Activated T-cell treated with anti-CD3 and anti-CD28 coated beads, Interleukin-2, amount 50 U/mL, for 4 hours (primary cell): ENCODE measurements around the gene SHLD1. TPM values are rescaled to one million over a fixed set of nuclear protein-coding genes. Genes with fewer than 3 reads are reported as not detected.

Source experiments
- ATAC-seq, 2 donors: fragments of 200-7000 bp; cut with Tn5 transposase; one replicate each; pipeline ENCODE4 v1.10.0; 2021
- DNase-seq: peaks from one replicate; pipeline ENCODE4 v3.0.0-alpha.2; 2020
- H3K27me3 Mint-ChIP-seq: one replicate; pipeline ENCODE4 v1.8.0; 2021; ENCODE audit warnings: low read depth, mixed read lengths
- H3K36me3 Mint-ChIP-seq: one replicate; pipeline ENCODE4 v1.8.0; 2022; ENCODE audit warnings: mixed read lengths; ENCODE audit not compliant: insufficient read depth
- H3K4me1 Mint-ChIP-seq: one replicate; pipeline ENCODE4 v1.8.0; 2021; ENCODE audit warnings: low read depth, mixed read lengths
- H3K4me3 Mint-ChIP-seq: one replicate; pipeline ENCODE4 v1.8.0; 2021; ENCODE audit warnings: mild to moderate bottlenecking, moderate library complexity, mixed read lengths
- H3K9me3 Mint-ChIP-seq: one replicate; pipeline ENCODE4 v1.8.0; 2021; ENCODE audit warnings: mixed read lengths
- total RNA-seq, 3 donors: library from RNA; stranded (reverse); gene quantifications; one replicate each; pipeline ENCODE4 v1.2.1, GENCODE V29; 2021

SHLD1 gene
- total RNA-seq, 3 donors from 2014 or later: 7.2 to 9.8 (median 9.1) TPM

- DNase-seq: no peak
- Mint-ChIP-seq H3K4me3 (no peak overlapping the region), H3K9me3 (no peaks in the 10 kb centered on the region), H3K4me1 (peaks cover 39% of the 10 kb centered on the region), H3K27me3 (no peaks in the 10 kb centered on the region), H3K36me3 (peaks cover 8% of the 10 kb centered on the region)
- no peak for ATAC-seq
These were observed 98.7 kb downstream of the SHLD1 start for GRCh38 chr20:5848711-5849505.

- Mint-ChIP-seq H3K36me3 (peaks cover 5% of the 10 kb centered on the region), H3K4me1 (no peaks in the 10 kb centered on the region), H3K9me3 (no peaks in the 10 kb centered on the region), H3K4me3 (no peak overlapping the region), H3K27me3 (no peaks in the 10 kb centered on the region)
- ATAC-seq (no peak), DNase-seq (no peak)
These were observed 105.7 kb downstream of the SHLD1 start for GRCh38 chr20:5855939-5856338.

DNA sequence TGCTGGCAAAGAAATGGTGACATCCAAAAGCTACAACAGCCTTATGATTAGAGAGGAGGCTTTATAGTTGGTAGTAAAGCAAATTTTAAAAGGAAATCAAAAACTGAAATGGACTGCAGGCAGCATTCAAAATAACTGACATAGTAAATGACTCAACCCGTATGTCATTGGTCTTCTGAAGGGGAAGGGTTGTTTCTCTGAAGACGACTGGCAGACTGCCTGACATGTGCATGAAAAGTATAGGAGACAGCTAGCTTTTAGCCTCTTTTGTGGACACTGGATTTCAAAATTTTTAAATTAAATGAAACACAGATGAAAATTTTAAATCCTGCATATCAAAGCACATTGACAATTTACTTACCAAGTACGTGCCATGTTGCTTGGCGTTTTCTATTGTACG lies 109.4 kb downstream of the SHLD1 start:
- H3K4me3 Mint-ChIP-seq: no peak overlapping the region
- no peak for DNase-seq
- peaks cover 8% of the 10 kb centered on the region for H3K4me1 Mint-ChIP-seq
- no peaks in the 10 kb centered on the region for H3K9me3 Mint-ChIP-seq
- H3K36me3 Mint-ChIP-seq: peaks cover 10% of the 10 kb centered on the region
- H3K27me3 Mint-ChIP-seq: no peaks in the 10 kb centered on the region
- no peak for ATAC-seq

DNA sequence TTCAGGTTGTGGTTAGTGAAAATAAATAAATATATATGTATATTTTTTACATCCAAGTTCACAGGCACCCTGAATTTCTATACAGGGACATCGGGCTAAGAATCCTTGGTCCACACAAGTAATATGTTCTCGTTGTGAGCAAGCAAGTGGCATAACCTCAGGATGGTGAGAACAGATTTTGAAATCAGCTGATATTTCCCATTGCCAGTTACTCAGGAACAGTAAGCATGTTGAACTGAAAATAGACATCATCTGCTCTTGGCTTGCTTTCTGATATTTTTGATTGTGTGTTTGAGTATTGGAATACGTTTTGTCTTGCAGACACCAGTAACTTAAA lies 112.5 kb downstream of the SHLD1 start:
- ATAC-seq (no peak), DNase-seq (no peak)
- H3K4me3 Mint-ChIP-seq: no peak overlapping the region
- peaks cover 19% of the 10 kb centered on the region for H3K4me1 Mint-ChIP-seq
- H3K27me3 Mint-ChIP-seq: no peaks in the 10 kb centered on the region
- H3K9me3 Mint-ChIP-seq: no peaks in the 10 kb centered on the region
- peaks cover 8% of the 10 kb centered on the region for H3K36me3 Mint-ChIP-seq

DNA sequence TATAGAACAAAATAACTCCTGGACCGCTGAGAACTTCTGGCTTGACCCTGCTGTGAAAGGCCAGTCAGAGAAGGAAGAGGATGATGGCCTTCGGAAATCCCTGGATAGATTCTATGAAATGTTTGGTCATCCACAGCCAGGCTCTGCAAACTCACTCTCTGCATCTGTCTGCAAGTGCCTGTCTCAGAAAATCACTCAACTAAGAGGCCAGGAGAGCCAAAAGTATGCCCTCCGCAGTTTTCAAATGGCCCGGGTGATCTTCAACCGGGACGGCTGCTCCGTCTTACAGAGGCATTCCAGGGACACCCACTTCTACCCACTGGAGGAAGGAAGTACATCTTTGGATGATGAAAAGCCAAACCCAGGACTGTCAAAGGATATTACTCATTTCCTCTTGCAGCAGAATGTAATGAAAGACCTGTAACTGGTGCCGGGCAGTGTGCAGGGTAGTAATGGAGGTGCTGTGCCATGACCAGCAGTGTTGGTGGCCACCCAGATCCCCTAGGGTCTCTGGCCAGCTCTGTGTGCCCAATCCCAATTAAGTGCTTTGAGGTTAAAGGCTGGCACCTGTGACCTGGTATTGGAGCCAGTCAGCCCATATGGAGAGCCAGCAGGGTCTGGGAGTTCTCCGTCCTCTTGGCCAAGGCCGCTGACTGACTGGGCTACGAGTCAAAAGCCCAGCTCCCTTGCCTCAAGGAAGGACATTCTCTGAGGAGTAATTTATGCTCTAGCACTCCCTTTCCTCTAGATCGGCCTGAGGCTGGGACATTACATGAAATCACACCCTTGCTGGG lies 113.0 kb downstream of the SHLD1 start:
- H3K9me3 Mint-ChIP-seq: no peaks in the 10 kb centered on the region
- no peaks in the 10 kb centered on the region for H3K27me3 Mint-ChIP-seq
- peaks cover 8% of the 10 kb centered on the region for H3K36me3 Mint-ChIP-seq
- no peak overlapping the region for H3K4me3 Mint-ChIP-seq
- H3K4me1 Mint-ChIP-seq: peaks cover 19% of the 10 kb centered on the region
- ATAC-seq (no peak), DNase-seq (no peak)

DNA sequence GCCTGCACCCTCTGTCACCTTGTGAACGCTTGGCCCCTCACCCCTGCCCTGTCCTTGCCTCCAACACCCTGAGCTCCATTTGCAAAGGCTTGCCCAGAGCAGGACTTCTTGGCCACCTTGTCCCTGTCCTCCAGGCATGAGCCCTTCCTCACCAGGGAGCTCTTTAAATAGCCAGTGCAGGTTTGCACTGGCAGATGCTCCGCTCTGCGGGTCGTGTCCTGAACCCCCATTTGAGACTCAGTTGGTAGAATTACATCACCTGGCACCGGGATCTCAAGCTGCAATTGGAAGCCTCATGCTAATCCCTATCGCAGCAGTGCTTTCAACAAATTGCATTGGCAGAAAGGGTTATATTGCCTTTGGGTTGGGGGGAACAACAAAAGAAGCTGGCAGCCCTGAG lies 114.2 kb downstream of the SHLD1 start:
- Mint-ChIP-seq H3K9me3 (no peaks in the 10 kb centered on the region), H3K4me1 (peaks cover 19% of the 10 kb centered on the region), H3K36me3 (peaks cover 8% of the 10 kb centered on the region), H3K27me3 (no peaks in the 10 kb centered on the region), H3K4me3 (no peak overlapping the region)
- ATAC-seq (no peak), DNase-seq (no peak)

DNA sequence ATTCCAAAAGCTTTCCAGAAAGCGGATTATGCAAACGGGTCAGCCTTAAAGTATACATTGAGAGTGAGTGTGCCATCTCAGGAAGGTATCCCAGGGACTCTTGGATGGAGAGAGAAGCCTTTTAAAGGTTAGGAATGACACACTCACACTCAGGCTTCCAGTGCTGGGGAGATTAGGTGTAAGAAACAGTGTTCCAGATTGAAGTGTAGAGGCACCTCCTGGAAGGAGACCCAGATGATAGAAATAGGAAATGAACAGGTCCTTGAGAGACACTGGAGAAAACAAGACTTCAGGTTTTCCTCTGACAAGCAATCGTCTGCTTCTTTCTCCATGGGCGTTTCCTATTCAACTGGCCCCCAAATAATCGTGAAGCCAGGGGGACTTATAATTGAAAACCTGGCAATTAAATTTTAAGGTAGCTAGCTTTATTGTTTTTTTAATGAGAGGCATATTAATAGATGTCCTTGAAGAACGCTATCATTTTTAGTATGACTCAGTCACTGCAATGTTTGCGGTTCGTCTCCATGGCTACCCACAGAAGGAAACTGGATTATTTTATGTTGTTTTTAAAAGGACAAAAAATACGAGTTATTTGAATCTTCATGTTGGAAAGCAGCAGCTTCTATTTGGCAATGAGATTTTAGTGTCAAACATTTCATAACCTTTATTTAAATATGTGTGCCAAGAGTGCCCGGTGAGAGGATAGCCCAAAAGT lies 114.8 kb downstream of the SHLD1 start:
- H3K4me1 Mint-ChIP-seq: peaks cover 19% of the 10 kb centered on the region
- H3K36me3 Mint-ChIP-seq: peaks cover 8% of the 10 kb centered on the region
- ATAC-seq: no peak
- no peak for DNase-seq
- no peak overlapping the region for H3K4me3 Mint-ChIP-seq
- H3K27me3 Mint-ChIP-seq: no peaks in the 10 kb centered on the region
- no peaks in the 10 kb centered on the region for H3K9me3 Mint-ChIP-seq

DNA sequence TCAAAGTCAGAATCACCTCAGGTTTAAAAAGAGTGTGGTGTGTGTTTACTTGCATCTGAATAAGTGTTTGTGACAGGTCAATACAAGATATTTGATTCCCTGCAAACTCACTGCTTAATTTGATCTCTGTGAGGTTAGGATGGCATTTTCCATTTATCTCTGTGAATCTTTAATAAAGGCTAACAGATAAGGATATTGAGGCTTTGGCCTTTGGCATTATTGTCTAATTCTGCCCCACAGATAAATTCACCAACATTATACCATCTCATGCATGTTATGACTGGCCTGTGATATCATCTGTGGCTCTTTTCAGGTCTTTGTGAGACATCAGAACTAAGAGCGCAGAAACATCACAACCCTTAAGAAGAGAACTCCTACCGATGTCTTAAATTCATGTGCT lies 115.4 kb downstream of the SHLD1 start:
- Mint-ChIP-seq H3K27me3 (no peaks in the 10 kb centered on the region), H3K4me3 (no peak overlapping the region), H3K36me3 (peaks cover 8% of the 10 kb centered on the region), H3K9me3 (no peaks in the 10 kb centered on the region), H3K4me1 (peaks cover 19% of the 10 kb centered on the region)
- ATAC-seq: no peak
- DNase-seq: no peak

DNA sequence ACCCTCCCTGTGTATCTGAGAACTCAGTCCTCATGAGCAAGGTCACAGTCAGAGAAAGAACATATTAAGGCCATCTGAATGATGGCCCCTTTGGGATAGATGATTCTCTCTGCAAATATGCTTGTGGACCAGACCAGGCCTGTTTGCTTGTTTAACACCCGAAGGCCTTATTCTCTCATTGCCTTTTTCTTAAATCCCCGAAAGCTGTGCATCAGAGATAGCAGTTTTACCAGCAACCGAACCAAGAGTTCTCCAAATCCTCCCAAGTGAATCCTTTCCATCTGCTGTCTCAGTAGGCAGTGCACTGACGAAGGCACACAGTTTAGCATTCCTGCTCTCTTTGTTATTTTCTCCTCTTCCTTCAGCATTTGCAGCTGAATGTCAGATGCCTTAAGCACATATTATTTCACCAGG lies 120.4 kb downstream of the SHLD1 start:
- peaks cover 1% of the 10 kb centered on the region for H3K4me1 Mint-ChIP-seq
- DNase-seq (no peak), ATAC-seq (no peak)
- H3K9me3 Mint-ChIP-seq: no peaks in the 10 kb centered on the region
- no peak overlapping the region for H3K4me3 Mint-ChIP-seq
- no peaks in the 10 kb centered on the region for H3K27me3 Mint-ChIP-seq
- H3K36me3 Mint-ChIP-seq: no peaks in the 10 kb centered on the region

DNA sequence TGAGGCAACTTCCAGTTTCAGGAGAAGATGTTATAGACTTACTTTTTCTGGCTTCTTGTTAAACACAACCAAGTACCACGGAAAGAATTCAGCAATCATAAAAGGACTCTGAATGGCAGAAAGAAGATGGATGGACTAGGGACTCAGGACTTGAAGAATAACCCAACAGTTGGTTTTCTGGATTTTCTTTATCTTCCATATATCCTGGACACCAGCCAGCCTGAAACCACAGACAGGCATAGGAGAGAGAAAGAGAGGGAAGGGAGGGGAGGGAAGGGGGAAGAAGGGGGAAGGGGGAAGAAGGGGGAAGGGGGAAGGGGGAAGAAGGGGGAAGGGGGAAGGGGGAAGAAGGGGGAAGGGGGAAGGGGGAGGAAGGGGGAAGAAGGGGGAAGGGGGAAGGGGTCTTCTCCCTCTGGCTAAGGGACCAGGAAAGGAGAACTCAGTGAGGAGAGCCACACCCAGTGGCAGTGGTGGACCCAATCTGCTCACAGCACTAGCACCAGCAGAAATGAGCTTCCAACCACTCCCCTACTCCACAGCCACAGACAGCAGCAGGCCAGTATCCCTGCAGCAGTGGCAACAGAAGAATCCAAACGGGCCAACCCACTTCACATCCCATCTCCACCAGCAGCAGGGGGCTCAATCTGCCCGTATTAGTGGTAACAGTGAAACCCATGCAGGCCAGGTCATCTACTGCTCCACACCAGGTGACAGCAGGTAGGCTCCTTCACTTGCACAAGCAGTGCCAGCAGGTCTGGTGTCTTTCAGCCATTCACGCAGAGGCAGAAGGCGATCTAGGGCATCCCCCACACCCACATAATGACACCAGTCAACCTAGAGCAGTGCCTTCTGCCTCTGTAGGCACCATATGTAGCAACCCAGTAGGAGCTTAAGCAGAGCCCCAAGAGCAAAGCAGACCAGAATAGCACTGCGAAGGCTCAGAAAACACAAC lies 121.5 kb downstream of the SHLD1 start:
- DNase-seq: no peak
- no peaks in the 10 kb centered on the region for H3K36me3 Mint-ChIP-seq
- no peak for ATAC-seq
- no peaks in the 10 kb centered on the region for H3K9me3 Mint-ChIP-seq
- H3K4me3 Mint-ChIP-seq: no peak overlapping the region
- peaks cover 3% of the 10 kb centered on the region for H3K27me3 Mint-ChIP-seq
- no peaks in the 10 kb centered on the region for H3K4me1 Mint-ChIP-seq

GRCh38 chr20:5877128-5877527 lies 126.9 kb downstream of the SHLD1 start:
- peaks cover 16% of the 10 kb centered on the region for H3K27me3 Mint-ChIP-seq

DNA sequence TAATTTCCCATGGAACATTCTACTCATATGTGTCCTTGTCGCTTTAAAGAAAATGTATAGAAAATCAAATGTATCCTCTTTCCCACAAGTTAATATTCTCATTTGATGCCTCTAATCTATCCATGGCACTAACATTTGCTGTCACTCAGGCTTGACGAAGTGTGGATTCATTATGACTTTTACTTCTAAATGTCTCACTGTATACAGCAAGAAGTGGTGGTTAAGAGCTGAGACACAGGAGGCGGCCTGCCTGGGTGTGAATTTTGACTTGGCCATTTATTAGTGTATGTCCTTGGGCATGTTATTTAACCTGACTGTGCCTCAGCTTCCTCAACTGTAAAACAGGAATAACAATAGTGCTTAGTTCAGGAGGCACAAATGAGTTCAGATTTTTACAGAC lies 130.1 kb downstream of the SHLD1 start:
- H3K4me1 Mint-ChIP-seq: peaks cover 4% of the 10 kb centered on the region
- no peaks in the 10 kb centered on the region for H3K36me3 Mint-ChIP-seq
- H3K9me3 Mint-ChIP-seq: peaks cover 3% of the 10 kb centered on the region
- peaks cover 17% of the 10 kb centered on the region for H3K27me3 Mint-ChIP-seq
- DNase-seq: no peak
- no peak for ATAC-seq
- H3K4me3 Mint-ChIP-seq: no peak overlapping the region

More at GRCh38 chr20:5877128-5877527, 126.9 kb downstream of the SHLD1 start:
- H3K4me3 Mint-ChIP-seq: no peak overlapping the region
- peaks cover 4% of the 10 kb centered on the region for H3K4me1 Mint-ChIP-seq
- no peaks in the 10 kb centered on the region for H3K36me3 Mint-ChIP-seq
- DNase-seq (no peak), ATAC-seq (no peak)
- peaks cover 3% of the 10 kb centered on the region for H3K9me3 Mint-ChIP-seq

DNA sequence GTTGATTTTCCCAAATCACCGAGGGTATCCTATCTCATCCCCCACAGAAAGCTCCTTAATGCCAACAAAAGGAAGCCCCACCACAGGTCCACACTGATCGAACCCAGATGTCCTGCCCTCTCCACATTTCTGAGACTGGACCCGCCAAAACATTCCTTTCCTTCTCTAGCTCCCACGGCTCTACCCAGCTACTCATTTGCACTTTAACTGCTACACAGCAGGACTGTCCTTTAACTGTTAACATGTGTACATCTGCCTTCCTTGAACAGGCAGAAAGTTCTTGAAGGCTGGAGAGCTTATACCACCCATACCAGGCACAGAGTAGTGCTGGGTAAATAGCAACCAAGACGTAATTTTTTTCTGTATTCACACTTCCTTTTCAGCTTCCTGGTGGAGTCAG lies 131.5 kb downstream of the SHLD1 start:
- Mint-ChIP-seq H3K4me3 (no peak overlapping the region), H3K27me3 (peaks cover 16% of the 10 kb centered on the region), H3K36me3 (no peaks in the 10 kb centered on the region), H3K9me3 (peaks cover 3% of the 10 kb centered on the region), H3K4me1 (peaks cover 4% of the 10 kb centered on the region)
- DNase-seq: no peak
- no peak for ATAC-seq

GRCh38 chr20:5882166-5882565 lies 132.0 kb downstream of the SHLD1 start:
- H3K9me3 Mint-ChIP-seq: peaks cover under 1% of the 10 kb centered on the region
- peaks cover 4% of the 10 kb centered on the region for H3K4me1 Mint-ChIP-seq
- H3K4me3 Mint-ChIP-seq: no peak overlapping the region
- H3K36me3 Mint-ChIP-seq: no peaks in the 10 kb centered on the region
- H3K27me3 Mint-ChIP-seq: peaks cover 17% of the 10 kb centered on the region
- no peak for ATAC-seq
- DNase-seq: no peak
